Stimulated activated CD8-positive, alpha-beta memory T cell treated with anti-CD3 and anti-CD28 coated beads, Interleukin-12 subunit alpha, Interleukin-12 subunit beta, amount 100 ng/mL, for 4 hours (primary cell): Measurements from ENCODE around the gene CIC.

Experiments used
- DNase-seq: peaks from one replicate; pipeline ENCODE4 v3.0.0-alpha.2; 2020; ENCODE audit warnings: low read depth

The CIC gene

GRCh38 chr19:42277821-42278451 lies 8.9 kb downstream of the CIC start:
- no peak for DNase-seq

- no peak for DNase-seq
Observed at GRCh38 chr19:42278452-42279154, 9.6 kb downstream of the CIC start.

GRCh38 chr19:42279155-42279901 lies 10.3 kb downstream of the CIC start:
- DNase-seq = no peak

DNA sequence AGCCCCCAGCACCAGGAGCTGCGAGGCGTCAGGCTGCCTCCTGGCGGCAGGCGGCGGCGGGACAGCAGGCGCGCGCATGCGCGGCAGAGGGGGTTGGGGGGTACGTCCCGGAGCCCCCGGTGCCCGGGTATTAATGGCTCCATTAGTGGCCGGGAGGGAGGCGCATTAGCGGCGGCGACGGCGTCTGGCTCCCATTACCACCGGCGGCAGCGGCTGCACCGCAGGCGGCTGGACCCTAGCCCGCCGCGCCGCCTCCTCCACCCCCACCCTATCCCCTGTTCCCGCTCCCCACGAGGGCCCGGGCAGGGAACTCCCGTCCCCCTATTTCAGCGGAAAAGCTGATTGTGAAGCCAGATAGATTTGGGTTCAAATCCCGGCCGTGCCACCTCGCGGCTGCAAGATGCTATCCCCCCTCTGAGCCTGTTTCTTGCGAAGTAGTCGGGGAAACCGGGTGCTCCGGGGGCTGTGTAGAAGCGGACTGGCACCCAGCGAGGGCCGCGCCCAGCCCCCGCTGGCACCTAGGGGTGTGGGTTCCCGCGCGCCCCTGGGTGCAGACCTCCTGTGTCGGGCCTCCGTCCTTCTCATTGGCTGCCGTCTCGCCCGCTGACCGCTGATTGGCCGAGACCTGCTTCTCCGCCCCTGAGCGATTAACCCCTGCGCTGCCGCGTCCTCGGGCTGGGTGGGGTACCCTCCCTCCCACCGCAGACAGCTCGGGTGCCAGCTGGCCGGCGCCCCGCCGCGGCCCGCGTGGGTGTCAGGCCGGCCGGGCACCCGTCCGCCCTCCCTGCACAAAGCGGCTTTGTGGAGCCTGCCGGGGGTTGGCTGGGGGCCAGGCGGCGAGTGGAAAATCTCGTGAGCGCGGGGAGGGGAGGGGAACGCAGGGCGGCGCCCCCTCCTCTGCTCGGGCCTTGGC lies 11.1 kb downstream of the CIC start:
- DNase-seq = peak; percentile 69

DNA sequence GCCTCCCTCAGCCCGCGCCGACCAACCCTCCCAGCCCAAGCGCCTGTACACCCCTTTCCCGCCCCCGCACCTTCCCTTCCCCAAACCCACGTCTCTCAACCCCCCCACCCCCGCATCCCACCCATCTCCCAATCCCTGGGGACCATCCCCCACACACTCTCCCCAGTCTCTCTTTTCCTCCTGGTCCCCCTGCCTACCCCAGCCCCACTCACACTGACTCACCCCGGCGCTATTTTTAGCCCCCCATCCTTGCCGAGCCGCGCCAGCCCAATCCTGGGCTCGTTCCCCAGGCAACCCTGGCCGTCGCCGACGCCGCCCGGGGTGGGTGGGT lies 11.7 kb downstream of the CIC start:
- no peak for DNase-seq

DNA sequence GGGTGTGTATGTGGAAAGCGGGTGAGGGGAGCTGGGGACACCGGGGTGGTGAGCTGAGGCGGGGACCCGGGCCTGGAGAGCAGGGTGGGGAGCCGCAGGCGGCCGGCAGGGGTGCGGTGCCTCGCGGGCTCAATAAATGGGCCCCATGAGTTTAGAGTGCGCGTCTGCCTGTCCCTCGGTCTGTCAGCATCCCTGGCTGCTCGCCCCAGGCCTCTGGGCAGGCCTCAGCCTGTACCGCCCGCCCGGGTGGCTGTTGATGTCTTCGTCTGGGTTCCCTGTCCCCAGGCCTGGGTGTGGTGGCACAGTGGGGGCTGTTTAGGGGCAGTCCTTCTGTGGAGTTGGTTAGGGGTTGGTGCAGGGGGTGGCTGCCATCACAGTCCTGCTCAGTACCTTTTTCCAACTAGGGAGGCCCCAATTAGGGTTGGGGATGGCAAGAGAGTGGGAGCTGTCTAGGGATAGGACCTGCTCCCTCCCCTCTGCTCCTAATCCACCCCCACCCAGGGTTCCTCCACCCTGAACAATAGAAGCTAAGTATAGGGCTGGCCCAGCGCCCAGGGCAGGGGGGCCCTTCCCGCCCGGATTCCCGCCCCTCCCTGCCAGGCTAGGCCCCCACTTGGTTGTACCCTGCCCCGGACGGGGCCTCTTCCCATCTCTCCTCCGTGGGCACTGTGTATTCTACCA lies 12.2 kb downstream of the CIC start:
- DNase-seq = no peak

- no peak for DNase-seq
Observed at GRCh38 chr19:42281827-42282762, 13.0 kb downstream of the CIC start.

GRCh38 chr19:42282819-42283187 lies 13.8 kb downstream of the CIC start:
- no peak for DNase-seq

GRCh38 chr19:42283188-42284065 lies 14.4 kb downstream of the CIC start:
- DNase-seq = peak; percentile 96

DNA sequence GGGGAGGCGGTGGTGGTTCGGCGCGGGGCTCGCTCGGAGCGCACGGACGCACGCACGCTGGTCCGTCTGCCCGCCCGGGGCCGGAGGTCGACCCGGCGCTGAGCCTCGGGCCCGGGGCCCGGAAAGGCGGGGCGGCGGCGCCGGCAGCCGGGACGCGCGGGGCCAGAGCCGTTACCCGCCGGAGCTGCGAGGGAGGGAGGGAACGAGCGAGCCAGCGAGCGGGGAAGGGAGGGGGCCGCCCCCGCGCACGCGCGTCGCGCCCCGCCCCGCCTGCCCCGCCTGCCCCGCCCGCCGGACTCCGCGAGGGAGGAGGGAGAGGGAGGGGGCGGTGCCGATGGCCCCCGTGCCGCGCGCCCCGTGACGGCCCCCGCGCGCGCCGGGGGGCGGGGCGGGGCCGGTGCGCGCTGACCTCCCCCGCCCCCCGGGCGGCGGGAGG lies 15.0 kb downstream of the CIC start:
- peak; percentile 72 for DNase-seq

DNA sequence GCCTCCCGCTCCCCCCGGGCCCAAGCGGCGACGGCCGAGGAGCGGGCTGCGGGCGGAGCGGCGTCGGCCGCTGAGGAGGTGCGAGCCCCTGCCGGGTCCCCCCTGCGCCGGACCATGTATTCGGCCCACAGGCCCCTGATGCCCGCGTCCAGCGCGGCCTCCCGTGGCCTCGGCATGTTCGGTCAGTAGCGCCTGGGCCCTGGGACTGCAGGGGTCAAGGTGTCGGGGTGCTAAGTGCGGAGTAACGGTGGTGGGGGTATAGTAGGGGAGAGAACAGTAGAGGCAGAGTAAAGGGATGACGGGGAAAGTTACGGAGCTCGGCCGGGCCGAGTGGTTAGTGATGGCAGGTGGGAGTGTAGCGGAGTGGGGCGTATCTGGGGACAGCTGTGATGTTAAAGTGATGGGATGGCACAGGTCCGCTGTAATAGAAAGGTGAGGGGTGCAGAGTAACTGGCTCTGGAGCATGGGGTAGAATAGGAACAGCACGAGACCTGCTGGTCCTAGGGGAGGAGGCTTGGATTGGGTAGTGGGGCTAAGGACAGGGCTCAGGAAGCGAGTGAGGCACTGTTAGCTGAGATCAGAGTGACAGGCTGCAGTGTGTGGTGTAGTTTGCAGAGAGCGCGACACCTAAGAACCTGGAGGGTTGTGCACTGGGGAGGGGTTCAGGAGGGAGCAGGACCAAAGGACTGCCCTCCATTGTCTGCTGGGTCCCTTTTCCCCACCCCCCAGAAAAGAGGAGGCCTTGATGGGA lies 15.7 kb downstream of the CIC start:
- DNase-seq = no peak

DNA sequence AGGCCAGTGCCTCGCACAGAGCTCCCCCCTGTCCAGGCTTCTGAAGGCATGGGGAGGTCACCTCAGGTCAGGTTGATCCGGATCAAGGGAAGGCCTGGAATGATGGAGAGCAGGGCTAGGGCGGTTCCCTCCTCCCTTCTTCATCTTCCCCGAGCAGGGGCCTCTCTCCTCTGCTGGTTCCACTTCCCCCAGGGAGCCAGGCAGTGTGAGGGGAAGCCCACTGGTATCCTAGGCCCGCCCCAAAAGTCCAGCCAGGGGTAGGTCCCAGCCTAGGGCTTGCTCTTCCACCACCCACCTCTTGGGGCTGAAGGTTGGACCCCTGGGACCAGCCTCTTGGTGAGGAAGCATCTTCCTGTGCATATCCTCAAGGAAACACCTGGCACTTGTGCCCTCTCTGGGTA lies 16.5 kb downstream of the CIC start:
- DNase-seq = no peak

- no peak for DNase-seq
Observed at GRCh38 chr19:42285988-42286348, 16.9 kb downstream of the CIC start.

DNA sequence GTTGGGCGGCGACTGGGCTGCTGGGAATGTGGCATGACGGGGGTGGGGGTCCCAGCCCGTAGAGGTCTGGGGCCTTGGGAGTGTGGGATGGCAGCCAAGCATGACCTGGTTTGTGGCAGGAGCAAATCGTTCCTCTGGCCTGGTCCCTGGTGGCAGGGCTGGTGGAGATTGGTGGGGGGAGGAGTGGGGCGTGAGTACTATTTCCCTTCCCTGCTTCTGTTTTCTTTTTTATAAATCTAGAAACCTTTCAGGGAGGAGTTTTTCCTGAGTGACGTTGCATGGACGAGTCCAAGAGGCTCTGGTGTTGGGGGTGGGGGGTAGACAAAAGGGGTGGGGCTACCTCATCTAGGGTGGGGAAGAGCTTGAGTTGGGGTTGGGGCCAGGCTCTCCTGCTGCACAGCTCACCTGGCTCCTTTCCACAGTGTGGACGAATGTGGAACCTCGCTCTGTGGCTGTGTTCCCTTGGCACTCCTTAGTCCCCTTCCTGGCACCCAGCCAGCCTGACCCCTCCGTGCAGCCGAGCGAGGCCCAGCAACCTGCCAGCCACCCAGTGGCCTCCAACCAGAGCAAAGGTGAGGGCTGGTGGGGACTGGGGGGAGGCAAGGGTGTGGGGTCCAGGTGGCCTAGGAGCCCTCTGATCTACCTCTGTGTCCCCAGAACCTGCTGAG lies 17.4 kb downstream of the CIC start:
- DNase-seq = no peak

GRCh38 chr19:42287017-42287826 lies 18.2 kb downstream of the CIC start:
- DNase-seq = no peak

DNA sequence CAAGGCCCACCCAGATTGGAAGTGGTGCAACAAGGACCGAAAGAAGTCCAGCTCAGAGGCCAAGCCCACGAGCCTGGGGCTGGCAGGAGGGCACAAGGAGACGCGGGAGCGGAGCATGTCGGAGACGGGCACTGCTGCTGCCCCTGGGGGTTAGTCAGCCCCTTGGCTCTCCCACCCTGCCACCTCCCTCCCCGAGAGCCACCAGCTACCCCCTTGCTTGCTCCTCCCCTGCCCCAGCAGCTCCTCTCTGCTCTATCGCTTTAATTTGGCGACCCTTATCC lies 18.7 kb downstream of the CIC start:
- DNase-seq = no peak

DNA sequence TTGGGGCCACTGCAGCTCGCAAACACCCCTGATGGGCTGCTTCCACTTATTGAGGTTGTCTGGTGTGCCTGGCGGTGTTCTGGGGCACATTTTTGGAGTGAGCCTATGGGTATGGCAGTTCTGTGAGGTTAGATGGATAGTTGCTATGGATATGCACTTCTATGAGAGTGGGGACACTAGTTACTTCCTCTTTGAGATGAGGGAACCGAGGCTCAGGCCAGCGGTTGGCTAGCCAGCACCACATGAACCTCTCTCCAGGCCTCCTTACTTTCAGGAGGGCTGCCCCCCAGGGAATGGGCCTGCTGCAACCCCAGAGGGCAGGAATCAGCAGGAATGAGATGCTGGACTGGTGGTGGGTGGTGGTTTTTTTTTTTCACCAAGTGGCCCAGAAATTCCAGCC lies 19.3 kb downstream of the CIC start:
- DNase-seq = no peak
